Neuronal stem cell (in vitro differentiated cells): Measurements from ENCODE around the gene PDCL2.

Experiments
- DNase-seq: peaks from one replicate; pipeline ENCODE4 v3.0.0-alpha.2; 2013; ENCODE audit warnings: low spot score
- H2AFZ ChIP-seq: one replicate; pipeline ENCODE4 v1.6.1; 2013; ENCODE audit warnings: mild to moderate bottlenecking, low read length, inconsistent platforms
- H2AK5ac ChIP-seq: 2 replicates; pipeline ENCODE4 v1.6.1; 2013; ENCODE audit warnings: low read depth, mild to moderate bottlenecking, inconsistent platforms, low read length, moderate library complexity, mixed read lengths
- H2BK120ac ChIP-seq: 2 replicates; pipeline ENCODE4 v1.6.1; 2013; ENCODE audit warnings: low read depth, mild to moderate bottlenecking, inconsistent platforms, low read length, moderate library complexity, mixed read lengths
- H2BK12ac ChIP-seq: one replicate; pipeline ENCODE4 v1.6.1; 2013; ENCODE audit warnings: low read length, inconsistent platforms
- H2BK15ac ChIP-seq: 2 replicates; pipeline ENCODE4 v1.6.1; 2013; ENCODE audit warnings: mild to moderate bottlenecking, low read length, inconsistent platforms, mixed read lengths
- H2BK5ac ChIP-seq: one replicate; pipeline ENCODE4 v1.6.1; 2013; ENCODE audit warnings: inconsistent platforms, mild to moderate bottlenecking, low read length, moderate library complexity
- H3K14ac ChIP-seq: one replicate; pipeline ENCODE4 v1.6.1; 2013; ENCODE audit warnings: low read length, inconsistent platforms
- H3K18ac ChIP-seq: 2 replicates; pipeline ENCODE4 v1.6.1; 2013; ENCODE audit warnings: low read length, inconsistent platforms
- H3K23ac ChIP-seq: 2 replicates; pipeline ENCODE4 v1.6.1; 2013; ENCODE audit warnings: low read depth, mild to moderate bottlenecking, mixed read lengths, low read length, inconsistent platforms; ENCODE audit not compliant: poor library complexity
- H3K27ac ChIP-seq: replicated peaks from 3 replicates; pipeline ENCODE4 v1.5.1; 2013; ENCODE audit warnings: low read length, inconsistent platforms
- H3K27me3 ChIP-seq, 3 experiments: 2 replicates each; pipeline ENCODE4 v1.6.1; 2013; ENCODE audit warnings: low read length in 3 of 3, mild to moderate bottlenecking in 2 of 3, inconsistent platforms in 1 of 3, low read depth in 1 of 3, mixed read lengths in 1 of 3, moderate library complexity in 1 of 3; ENCODE audit not compliant: control insufficient read depth in 3 of 3, insufficient read depth in 3 of 3
- H3K36me3 ChIP-seq, 2 donors: replicated peaks in 1 of 2; 2 replicates each; pipeline ENCODE4 v1.6.1; 2013; ENCODE audit warnings: low read length in 2 of 2; ENCODE audit not compliant: control insufficient read depth in 2 of 2, insufficient read depth in 2 of 2
- H3K4ac ChIP-seq: 2 replicates; pipeline ENCODE4 v1.6.1; 2013; ENCODE audit warnings: inconsistent platforms, mild to moderate bottlenecking, low read length, moderate library complexity
- H3K4me1 ChIP-seq, 2 donors: 1 replicate in 1 of 2; 2 replicates in 1 of 2; pipeline ENCODE4 v1.6.1; 2013; ENCODE audit warnings: low read length in 2 of 2, low read depth in 1 of 2; ENCODE audit not compliant: control insufficient read depth in 2 of 2, insufficient read depth in 1 of 2
- H3K4me2 ChIP-seq: one replicate; pipeline ENCODE4 v1.6.1; 2013; ENCODE audit warnings: mild to moderate bottlenecking, low read length, inconsistent platforms; ENCODE audit not compliant: insufficient read depth, poor library complexity, severe bottlenecking
- H3K4me3 ChIP-seq, 2 donors: 2 replicates each; pipeline ENCODE4 v1.5.1; 2013; ENCODE audit warnings: low read length in 2 of 2, mild to moderate bottlenecking in 2 of 2, inconsistent platforms in 1 of 2, moderate library complexity in 1 of 2
- H3K79me1 ChIP-seq: one replicate; pipeline ENCODE4 v1.6.1; 2013; ENCODE audit warnings: low read depth, mild to moderate bottlenecking, inconsistent platforms, low read length, moderate library complexity
- H3K9ac ChIP-seq: one replicate; pipeline ENCODE4 v1.6.1; 2013; ENCODE audit warnings: mild to moderate bottlenecking, low read depth, low read length, inconsistent platforms; ENCODE audit not compliant: poor library complexity
- H3K9me3 ChIP-seq, 2 donors: replicated peaks in 1 of 2; 2 replicates each; pipeline versions ENCODE3 to v1.6.1; 2013; ENCODE audit warnings: low read length in 2 of 2, mild to moderate bottlenecking in 2 of 2, inconsistent platforms in 1 of 2, low read depth in 1 of 2, mixed read lengths in 1 of 2, moderate library complexity in 1 of 2; ENCODE audit not compliant: control insufficient read depth in 2 of 2, insufficient read depth in 1 of 2
- H4K8ac ChIP-seq: one replicate; pipeline ENCODE4 v1.6.1; 2013; ENCODE audit warnings: low read depth, mild to moderate bottlenecking, inconsistent platforms, low read length, moderate library complexity
- H4K91ac ChIP-seq: one replicate; pipeline ENCODE4 v1.6.1; 2013; ENCODE audit warnings: low read length, low read depth, mild to moderate bottlenecking, inconsistent platforms; ENCODE audit not compliant: poor library complexity
- WGBS, 2 donors: extraction: QIAGEN DNeasy Blood & Tissue Kit; methylation state at CpG; one replicate each; pipeline ENCODE4 v1.1.7; 2013; ENCODE audit warnings: missing lambda C conversion rate in 2 of 2, mixed read lengths in 1 of 2; ENCODE audit not compliant: insufficient read length in 2 of 2, insufficient replicate concordance in 1 of 2; ENCODE audit errors: extremely low coverage in 2 of 2; 5-methylcytosine and 5-hydroxymethylcytosine counted together

Gene PDCL2

GRCh38 chr4:55617587-55618197, 25.6 kb upstream of the PDCL2 start:
- Histone ChIP-seq H3K79me1 (no peaks in the 10 kb centered on the region), H4K91ac (no peak overlapping the region), H2BK5ac (no peak overlapping the region), H3K27me3 (no peaks in the 10 kb centered on the region), H3K9me3 (no peaks in the 10 kb centered on the region), H3K4me1 (no peaks in the 10 kb centered on the region), H3K4me3 (no peak overlapping the region), H3K4ac (no peak overlapping the region), H3K14ac (no peak overlapping the region), H2BK12ac (no peak overlapping the region), H3K36me3 (peaks cover 0 to 36% of the 10 kb centered on the region in 2 donors), H4K8ac (no peak overlapping the region), H2BK15ac (no peak overlapping the region), H3K27ac (no peak overlapping the region), H3K23ac (no peak overlapping the region), H3K4me2 (no peak overlapping the region), H2AK5ac (no peak overlapping the region), H2AFZ (no peak overlapping the region), H2BK120ac (no peak overlapping the region), H3K9ac (no peak overlapping the region), H3K18ac (no peak overlapping the region)
- no peak for DNase-seq
- WGBS, 2 donors, result no CpG with 5 or more reads among the region's 1 CpG

DNA sequence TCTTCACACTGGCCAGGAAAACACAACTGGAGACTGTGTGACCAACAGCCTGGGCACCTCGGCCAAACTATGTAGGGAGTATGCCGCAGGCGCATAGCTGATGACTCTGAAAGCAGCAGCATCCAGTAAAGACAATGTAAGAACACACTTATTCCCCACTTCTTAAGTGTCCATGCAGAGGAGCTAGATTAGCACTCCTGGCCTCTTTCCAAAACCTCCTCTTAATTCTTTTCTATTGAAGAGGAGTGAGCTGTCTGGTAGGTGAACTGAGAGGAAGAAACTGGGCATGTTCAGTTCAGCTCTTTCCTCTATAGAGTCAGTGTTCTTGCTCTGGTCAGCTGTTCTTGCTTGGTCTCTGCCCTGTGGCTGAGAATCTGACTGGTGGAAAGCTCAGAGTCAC, 23.0 kb upstream of the PDCL2 start:
- Histone ChIP-seq H3K4me1 (no peaks in the 10 kb centered on the region), H2BK120ac (no peak overlapping the region), H2AFZ (no peak overlapping the region), H3K79me1 (no peaks in the 10 kb centered on the region), H3K27ac (no peak overlapping the region), H2BK15ac (no peak overlapping the region), H3K4ac (no peak overlapping the region), H3K23ac (no peak overlapping the region), H3K14ac (no peak overlapping the region), H4K8ac (no peak overlapping the region), H3K4me3 (no peak overlapping the region), H3K9me3 (no peaks in the 10 kb centered on the region), H2BK12ac (no peak overlapping the region), H3K27me3 (no peaks in the 10 kb centered on the region), H2AK5ac (no peak overlapping the region), H3K4me2 (no peak overlapping the region), H3K18ac (no peak overlapping the region), H3K9ac (no peak overlapping the region), H4K91ac (no peak overlapping the region), H2BK5ac (no peak overlapping the region), H3K36me3 (peaks cover 0 to 55% of the 10 kb centered on the region in 2 donors)
- WGBS, 2 donors, result no CpG with 5 or more reads among the region's 3 CpGs
- no peak for DNase-seq

- Histone ChIP-seq H4K8ac (no peak overlapping the region), H3K4ac (no peak overlapping the region), H3K18ac (no peak overlapping the region), H3K4me1 (no peaks in the 10 kb centered on the region), H2BK120ac (no peak overlapping the region), H4K91ac (no peak overlapping the region), H3K27ac (no peak overlapping the region), H2BK12ac (no peak overlapping the region), H3K36me3 (peaks cover 0 to 68% of the 10 kb centered on the region in 2 donors), H3K79me1 (no peaks in the 10 kb centered on the region), H3K23ac (no peak overlapping the region), H3K9ac (no peak overlapping the region), H2BK5ac (no peak overlapping the region), H3K4me3 (no peak overlapping the region), H2BK15ac (no peak overlapping the region), H3K4me2 (no peak overlapping the region), H3K9me3 (no peaks in the 10 kb centered on the region), H2AFZ (no peak overlapping the region), H3K27me3 (no peaks in the 10 kb centered on the region), H2AK5ac (no peak overlapping the region), H3K14ac (no peak overlapping the region)
- DNase-seq, result no peak
- WGBS, 2 donors, result no CpG with 5 or more reads among the region's 3 CpGs
Observed at GRCh38 chr4:55613621-55614020, 21.6 kb upstream of the PDCL2 start.

- WGBS, 2 donors, result no CpG with 5 or more reads among the region's 3 CpGs
- Histone ChIP-seq H2AFZ (no peak overlapping the region), H3K14ac (no peak overlapping the region), H3K4ac (no peak overlapping the region), H2BK12ac (no peak overlapping the region), H3K9ac (no peak overlapping the region), H2BK15ac (no peak overlapping the region), H3K18ac (no peak overlapping the region), H3K4me3 (no peak overlapping the region), H3K4me1 (no peaks in the 10 kb centered on the region), H3K27ac (no peak overlapping the region), H3K27me3 (no peaks in the 10 kb centered on the region), H2BK120ac (no peak overlapping the region), H3K9me3 (no peaks in the 10 kb centered on the region), H3K79me1 (no peaks in the 10 kb centered on the region), H2AK5ac (no peak overlapping the region), H3K4me2 (no peak overlapping the region), H4K8ac (no peak overlapping the region), H3K36me3 (peaks cover 0 to 75% of the 10 kb centered on the region in 2 donors), H4K91ac (no peak overlapping the region), H3K23ac (no peak overlapping the region), H2BK5ac (no peak overlapping the region)
- DNase-seq, result no peak
Observed at GRCh38 chr4:55612341-55612740, 20.3 kb upstream of the PDCL2 start.
